ENCODE results near the gene CFAP73.

The CFAP73 gene

GRCh38 chr12:113173081-113173698 is 23.7 kb downstream of the CFAP73 start:
- Histone ChIP-seq H3K4me1 (ENCODE audit: control insufficient read depth in 1 of 2, insufficient read depth in 2 of 2, low read length in 2 of 2) (no peaks in the 10 kb centered on the region), H3K27me3 (ENCODE audit: control insufficient read depth in 1 of 2, insufficient read depth in 2 of 2, low read length in 2 of 2) (no peaks in the 10 kb centered on the region), H3K9ac (ENCODE audit: low read depth in 1 of 2, low read length in 2 of 2) (no peak overlapping the region), H3K4me3 (ENCODE audit: low read depth in 1 of 2, low read length in 2 of 2) (no peak overlapping the region), H3K27ac (ENCODE audit: low read depth, low read length) (no peak overlapping the region), H3K36me3 (ENCODE audit: control insufficient read depth in 1 of 2, insufficient read depth in 2 of 2, low read length in 2 of 2) (peaks cover 60 to 87% of the 10 kb centered on the region in 2 donors), H3K9me3 (ENCODE audit: control insufficient read depth in 1 of 2, low read length in 2 of 2) (no peaks in the 10 kb centered on the region)

DNA sequence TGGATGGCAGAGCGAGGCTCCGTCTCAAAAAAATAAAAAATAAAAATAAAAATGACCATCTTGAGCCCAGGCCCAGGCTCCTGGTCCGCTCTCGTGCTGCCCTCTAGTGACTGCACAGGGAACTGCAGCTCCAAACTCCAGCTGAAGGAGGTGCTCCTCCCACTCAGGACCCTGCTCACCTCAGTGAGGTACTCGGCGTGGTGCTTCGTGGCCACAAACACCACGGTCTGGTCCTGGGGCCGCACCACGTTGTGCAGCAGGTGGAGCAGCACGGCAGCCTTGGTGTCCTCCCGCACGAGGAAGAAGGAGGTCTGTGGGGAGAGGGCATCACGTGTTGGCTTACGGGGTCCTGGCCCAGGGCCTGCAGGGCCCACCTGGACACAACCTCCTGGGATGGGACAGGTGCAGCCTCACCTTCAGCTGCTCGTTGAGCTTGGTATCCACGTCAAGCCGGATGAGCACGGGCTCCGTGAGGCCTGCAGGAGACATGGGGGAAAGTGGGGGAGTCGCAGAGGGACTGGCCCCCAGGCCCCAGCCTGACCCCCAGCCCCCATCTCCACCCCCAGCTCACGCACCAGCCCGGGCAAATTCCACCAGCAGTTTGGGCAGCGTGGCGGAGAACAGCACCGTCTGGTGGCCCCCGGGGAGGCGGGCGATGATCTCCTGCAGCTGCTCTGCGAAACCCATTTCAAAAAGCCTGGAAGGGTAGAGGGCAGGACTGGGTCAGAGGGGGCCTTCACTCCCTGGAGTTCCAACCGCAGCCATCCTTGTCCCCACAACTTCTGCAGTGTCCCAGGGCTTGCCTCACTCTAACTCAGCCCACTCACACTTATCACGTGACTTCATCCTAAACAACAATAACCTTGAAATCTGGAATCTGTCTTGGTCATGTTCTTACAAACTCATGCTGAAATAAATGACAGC is 25.2 kb downstream of the CFAP73 start:
- Histone ChIP-seq H3K4me3 (ENCODE audit: low read depth in 1 of 2, low read length in 2 of 2) (no peak overlapping the region), H3K27me3 (ENCODE audit: control insufficient read depth in 1 of 2, insufficient read depth in 2 of 2, low read length in 2 of 2) (no peaks in the 10 kb centered on the region), H3K36me3 (ENCODE audit: control insufficient read depth in 1 of 2, insufficient read depth in 2 of 2, low read length in 2 of 2) (peaks cover 61 to 87% of the 10 kb centered on the region in 2 donors), H3K9me3 (ENCODE audit: control insufficient read depth in 1 of 2, low read length in 2 of 2) (no peaks in the 10 kb centered on the region), H3K27ac (ENCODE audit: low read depth, low read length) (no peak overlapping the region), H3K9ac (ENCODE audit: low read depth in 1 of 2, low read length in 2 of 2) (no peak overlapping the region), H3K4me1 (ENCODE audit: control insufficient read depth in 1 of 2, insufficient read depth in 2 of 2, low read length in 2 of 2) (no peaks in the 10 kb centered on the region)

GRCh38 chr12:113179023-113179422 is 29.5 kb downstream of the CFAP73 start:
- Histone ChIP-seq H3K9ac (ENCODE audit: low read depth in 1 of 2, low read length in 2 of 2) (no peak overlapping the region), H3K9me3 (ENCODE audit: control insufficient read depth in 1 of 2, low read length in 2 of 2) (no peaks in the 10 kb centered on the region), H3K36me3 (ENCODE audit: control insufficient read depth in 1 of 2, insufficient read depth in 2 of 2, low read length in 2 of 2) (peaks cover 37 to 66% of the 10 kb centered on the region in 2 donors), H3K4me3 (ENCODE audit: low read depth in 1 of 2, low read length in 2 of 2) (no peak overlapping the region), H3K27ac (ENCODE audit: low read depth, low read length) (no peak overlapping the region), H3K4me1 (ENCODE audit: control insufficient read depth in 1 of 2, insufficient read depth in 2 of 2, low read length in 2 of 2) (peaks cover 0 to under 1% of the 10 kb centered on the region in 2 donors), H3K27me3 (ENCODE audit: control insufficient read depth in 1 of 2, insufficient read depth in 2 of 2, low read length in 2 of 2) (no peaks in the 10 kb centered on the region)

- no peak overlapping the region for H3K27ac ChIP-seq (ENCODE audit: low read depth, low read length)
- H3K36me3 ChIP-seq (ENCODE audit: control insufficient read depth in 1 of 2, insufficient read depth in 2 of 2, low read length in 2 of 2) = peaks cover 33 to 56% of the 10 kb centered on the region in 2 donors
- no peaks in the 10 kb centered on the region for H3K9me3 ChIP-seq (ENCODE audit: control insufficient read depth in 1 of 2, low read length in 2 of 2)
- H3K9ac ChIP-seq (ENCODE audit: low read depth in 1 of 2, low read length in 2 of 2) = no peak overlapping the region
- H3K4me1 ChIP-seq (ENCODE audit: control insufficient read depth in 1 of 2, insufficient read depth in 2 of 2, low read length in 2 of 2) = peaks cover 0 to 6% of the 10 kb centered on the region in 2 donors
- H3K27me3 ChIP-seq (ENCODE audit: control insufficient read depth in 1 of 2, insufficient read depth in 2 of 2, low read length in 2 of 2) = no peaks in the 10 kb centered on the region
- H3K4me3 ChIP-seq (ENCODE audit: low read depth in 1 of 2, low read length in 2 of 2) = no peak overlapping the region
Measured at GRCh38 chr12:113180333-113180732, 30.8 kb downstream of the CFAP73 start.

GRCh38 chr12:113181975-113182374 is 32.5 kb downstream of the CFAP73 start:
- Histone ChIP-seq H3K27me3 (ENCODE audit: control insufficient read depth in 1 of 2, insufficient read depth in 2 of 2, low read length in 2 of 2) (no peaks in the 10 kb centered on the region), H3K27ac (ENCODE audit: low read depth, low read length) (no peak overlapping the region), H3K4me3 (ENCODE audit: low read depth in 1 of 2, low read length in 2 of 2) (no peak overlapping the region), H3K4me1 (ENCODE audit: control insufficient read depth in 1 of 2, insufficient read depth in 2 of 2, low read length in 2 of 2) (peaks cover 10 to 17% of the 10 kb centered on the region in 2 donors), H3K9me3 (ENCODE audit: control insufficient read depth in 1 of 2, low read length in 2 of 2) (no peaks in the 10 kb centered on the region), H3K36me3 (ENCODE audit: control insufficient read depth in 1 of 2, insufficient read depth in 2 of 2, low read length in 2 of 2) (peaks cover 28 to 49% of the 10 kb centered on the region in 2 donors), H3K9ac (ENCODE audit: low read depth in 1 of 2, low read length in 2 of 2) (no peak overlapping the region)

DNA sequence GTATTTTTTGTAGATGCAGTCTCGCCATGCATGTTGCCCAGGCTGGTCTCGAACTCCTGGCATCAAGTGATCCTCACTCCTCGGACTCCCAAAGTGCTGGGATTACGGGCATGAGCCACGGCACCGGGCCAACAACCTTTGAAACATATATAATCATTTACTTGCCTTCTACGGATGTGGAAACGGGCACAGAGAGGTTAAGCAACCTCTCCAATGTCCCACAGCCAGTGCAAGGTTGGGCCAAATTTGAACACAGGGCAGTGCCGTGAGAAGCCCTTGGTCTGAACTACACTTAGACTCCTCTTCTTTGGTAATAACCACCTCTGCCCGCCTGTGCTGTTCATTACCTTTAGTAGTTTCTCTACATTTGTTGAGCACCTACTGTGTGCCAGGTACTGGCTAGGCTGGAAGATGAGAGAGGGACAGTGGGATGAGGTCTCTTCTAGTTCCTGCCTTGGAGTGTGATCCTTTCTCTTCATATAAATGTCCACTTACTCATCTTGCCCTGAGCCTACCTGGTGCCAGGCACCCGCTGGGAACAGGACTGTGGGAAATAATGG is 33.6 kb downstream of the CFAP73 start:
- H3K4me1 ChIP-seq (ENCODE audit: control insufficient read depth in 1 of 2, insufficient read depth in 2 of 2, low read length in 2 of 2) = peaks cover 13 to 21% of the 10 kb centered on the region in 2 donors
- no peaks in the 10 kb centered on the region for H3K27me3 ChIP-seq (ENCODE audit: control insufficient read depth in 1 of 2, insufficient read depth in 2 of 2, low read length in 2 of 2)
- no peak overlapping the region for H3K27ac ChIP-seq (ENCODE audit: low read depth, low read length)
- H3K9ac ChIP-seq (ENCODE audit: low read depth in 1 of 2, low read length in 2 of 2) = no peak overlapping the region
- no peaks in the 10 kb centered on the region for H3K9me3 ChIP-seq (ENCODE audit: control insufficient read depth in 1 of 2, low read length in 2 of 2)
- no peak overlapping the region for H3K4me3 ChIP-seq (ENCODE audit: low read depth in 1 of 2, low read length in 2 of 2)
- peaks cover 18 to 38% of the 10 kb centered on the region in 2 donors for H3K36me3 ChIP-seq (ENCODE audit: control insufficient read depth in 1 of 2, insufficient read depth in 2 of 2, low read length in 2 of 2)

DNA sequence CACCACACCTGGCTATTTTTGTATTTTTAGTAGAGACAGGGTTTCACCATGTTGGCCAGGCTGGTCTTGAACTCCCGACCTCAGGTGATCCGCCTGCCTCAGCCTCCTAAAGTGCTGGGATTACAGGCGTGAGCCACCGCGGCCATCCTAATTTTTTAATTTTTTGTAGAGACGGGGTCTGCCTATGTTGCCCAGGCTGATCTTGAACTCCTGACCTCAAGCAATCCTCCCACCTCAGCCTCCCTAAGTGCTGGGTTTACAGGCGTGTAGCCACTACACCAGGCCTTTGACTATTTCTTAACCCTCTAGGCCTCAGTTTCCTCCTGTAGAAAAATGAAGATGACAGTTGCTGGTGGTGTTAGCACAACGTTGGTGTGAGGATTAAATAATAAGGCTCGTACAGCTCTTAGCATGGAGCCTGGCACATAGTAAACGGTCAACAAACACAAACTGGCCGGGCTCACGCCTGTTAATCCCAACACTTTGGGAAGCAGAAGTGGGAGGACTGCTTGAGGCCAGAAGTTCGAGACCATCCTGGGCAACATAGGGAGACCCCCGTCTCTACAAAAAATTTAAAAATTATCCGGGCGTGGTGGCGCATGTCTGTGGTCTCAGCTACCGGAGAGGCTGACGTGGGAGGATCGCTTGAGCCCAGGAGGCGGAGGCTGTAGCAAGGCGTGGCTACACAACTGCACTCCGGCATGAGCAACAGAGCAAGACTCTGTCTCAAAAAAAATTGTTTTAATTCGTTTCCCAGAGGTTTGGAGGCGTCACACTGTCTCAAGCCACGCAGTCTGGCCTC is 34.8 kb downstream of the CFAP73 start:
- Histone ChIP-seq H3K9ac (ENCODE audit: low read depth in 1 of 2, low read length in 2 of 2) (peak overlapping the region; percentile 83), H3K27me3 (ENCODE audit: control insufficient read depth in 1 of 2, insufficient read depth in 2 of 2, low read length in 2 of 2) (no peaks in the 10 kb centered on the region), H3K4me1 (ENCODE audit: control insufficient read depth in 1 of 2, insufficient read depth in 2 of 2, low read length in 2 of 2) (peaks cover 13 to 21% of the 10 kb centered on the region in 2 donors), H3K27ac (ENCODE audit: low read depth, low read length) (peak overlapping the region; percentile 95), H3K36me3 (ENCODE audit: control insufficient read depth in 1 of 2, insufficient read depth in 2 of 2, low read length in 2 of 2) (peaks cover 12 to 29% of the 10 kb centered on the region in 2 donors), H3K9me3 (ENCODE audit: control insufficient read depth in 1 of 2, low read length in 2 of 2) (no peaks in the 10 kb centered on the region), H3K4me3 (ENCODE audit: low read depth in 1 of 2, low read length in 2 of 2) (peak overlapping the region; percentile 83 to 91)

DNA sequence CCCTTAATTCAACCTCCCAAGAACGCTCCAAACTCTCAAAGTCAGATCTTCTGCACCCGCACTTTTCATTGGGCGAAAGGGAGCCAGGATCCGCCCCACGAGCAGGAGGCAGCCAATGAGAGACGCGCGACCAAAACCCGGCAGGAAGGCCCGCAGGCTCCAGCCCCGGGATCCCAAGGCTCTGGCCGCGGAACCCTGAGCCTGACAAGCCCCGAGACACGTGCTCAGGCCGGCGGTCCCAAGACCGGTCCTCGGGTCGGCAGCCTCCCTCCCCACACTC is 35.3 kb downstream of the CFAP73 start:
- H3K9ac ChIP-seq (ENCODE audit: low read depth in 1 of 2, low read length in 2 of 2) = peak overlapping the region; percentile 83
- H3K36me3 ChIP-seq (ENCODE audit: control insufficient read depth in 1 of 2, insufficient read depth in 2 of 2, low read length in 2 of 2) = peaks cover 12 to 25% of the 10 kb centered on the region in 2 donors
- no peaks in the 10 kb centered on the region for H3K9me3 ChIP-seq (ENCODE audit: control insufficient read depth in 1 of 2, low read length in 2 of 2)
- peak overlapping the region; percentile 83 to 91 for H3K4me3 ChIP-seq (ENCODE audit: low read depth in 1 of 2, low read length in 2 of 2)
- H3K27me3 ChIP-seq (ENCODE audit: control insufficient read depth in 1 of 2, insufficient read depth in 2 of 2, low read length in 2 of 2) = no peaks in the 10 kb centered on the region
- H3K4me1 ChIP-seq (ENCODE audit: control insufficient read depth in 1 of 2, insufficient read depth in 2 of 2, low read length in 2 of 2) = peaks cover 13 to 21% of the 10 kb centered on the region in 2 donors
- H3K27ac ChIP-seq (ENCODE audit: low read depth, low read length) = peak overlapping the region; percentile 95

GRCh38 chr12:113185180-113186032 is 35.9 kb downstream of the CFAP73 start, which contains the start of the genes DDX54 and RITA1:
Gene DDX54 (minus strand): TSS chr12:113185478. CDS start chr12:113185451, 27 bp downstream.
Gene RITA1 (plus strand): TSS chr12:113185721. CDS start chr12:113186747, 1,026 bp downstream.
- peak within 1 kb of the TSS; percentile 83 to 91 for H3K4me3 ChIP-seq (ENCODE audit: low read depth in 1 of 2, low read length in 2 of 2)
- H3K27me3 ChIP-seq (ENCODE audit: control insufficient read depth in 1 of 2, insufficient read depth in 2 of 2, low read length in 2 of 2) = no peaks in the 10 kb centered on the region

More at GRCh38 chr12:113185180-113186032, 35.9 kb downstream of the CFAP73 start, which contains the start of the genes DDX54 and RITA1:
- Histone ChIP-seq H3K9me3 (ENCODE audit: control insufficient read depth in 1 of 2, low read length in 2 of 2) (no peaks in the 10 kb centered on the region), H3K36me3 (ENCODE audit: control insufficient read depth in 1 of 2, insufficient read depth in 2 of 2, low read length in 2 of 2) (peaks cover 8 to 20% of the 10 kb centered on the region in 2 donors), H3K9ac (ENCODE audit: low read depth in 1 of 2, low read length in 2 of 2) (peak within 1 kb of the TSS; percentile 83), H3K4me1 (ENCODE audit: control insufficient read depth in 1 of 2, insufficient read depth in 2 of 2, low read length in 2 of 2) (peaks cover 13 to 21% of the 10 kb centered on the region in 2 donors), H3K27ac (ENCODE audit: low read depth, low read length) (peak within 1 kb of the TSS; percentile 95)

Measured in duodenal mucosa (tissue), 2 donors.